ENCODE data around the gene RNF182.

RNF182 gene

GRCh38 chr6:14002176-14002947, 77.6 kb downstream of the RNF182 start:
- no peak overlapping the region for H2AFZ ChIP-seq (ENCODE audit: low read depth)
- no peak overlapping the region for H3K27ac ChIP-seq
- H3K27me3 ChIP-seq (ENCODE audit: insufficient read depth, low read depth), result no peaks in the 10 kb centered on the region
- no peaks in the 10 kb centered on the region for H3K36me3 ChIP-seq (ENCODE audit: insufficient read depth)
- H3K4me2 ChIP-seq, result no peak overlapping the region
- H3K9ac ChIP-seq, result no peak overlapping the region
- H3K4me1 ChIP-seq (ENCODE audit: low read depth, poor library complexity, severe bottlenecking), result no peaks in the 10 kb centered on the region
- H4K20me1 ChIP-seq (ENCODE audit: insufficient read depth), result no peaks in the 10 kb centered on the region
- H3K79me2 ChIP-seq (ENCODE audit: insufficient read depth, low read depth), result no peaks in the 10 kb centered on the region
- no peak for TF ChIP-seq CTCF (conservative IDR thresholded peaks at IDR 0.05; ENCODE audit: low read depth, low read length)
- H3K4me3 ChIP-seq (IDR thresholded peaks at IDR 0.05; ENCODE audit: insufficient read depth, low read depth, low read length), result no peak overlapping the region

DNA sequence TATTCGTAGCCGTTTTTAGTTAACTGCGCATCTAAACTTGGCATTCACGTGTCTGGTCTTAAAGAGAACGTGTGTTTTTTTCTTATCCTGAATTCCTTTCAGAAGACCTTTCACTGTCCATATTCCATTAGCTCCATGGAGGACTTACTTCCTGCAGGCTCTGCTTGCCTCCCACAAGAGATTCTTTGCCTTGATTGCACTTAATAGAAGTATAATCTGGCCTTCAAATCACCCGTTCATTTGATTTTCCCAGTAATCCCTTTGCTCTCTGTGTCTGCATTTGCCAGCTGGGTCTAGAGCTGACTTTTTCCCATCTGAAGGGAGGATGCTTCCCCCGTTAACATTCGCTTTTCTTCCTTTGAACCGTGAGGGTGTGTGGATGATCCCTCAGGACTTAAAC, 79.5 kb downstream of the RNF182 start:
- Histone ChIP-seq H4K20me1 (ENCODE audit: insufficient read depth) (no peaks in the 10 kb centered on the region), H3K27ac (no peak overlapping the region), H3K79me2 (ENCODE audit: insufficient read depth, low read depth) (no peaks in the 10 kb centered on the region), H3K4me3 (IDR thresholded peaks at IDR 0.05; ENCODE audit: insufficient read depth, low read depth, low read length) (no peak overlapping the region), H2AFZ (ENCODE audit: low read depth) (no peak overlapping the region), H3K4me1 (ENCODE audit: low read depth, poor library complexity, severe bottlenecking) (no peaks in the 10 kb centered on the region), H3K27me3 (ENCODE audit: insufficient read depth, low read depth) (no peaks in the 10 kb centered on the region), H3K36me3 (ENCODE audit: insufficient read depth) (no peaks in the 10 kb centered on the region), H3K4me2 (no peak overlapping the region), H3K9ac (no peak overlapping the region)
- no peak for TF ChIP-seq CTCF (conservative IDR thresholded peaks at IDR 0.05; ENCODE audit: low read depth, low read length)

DNA sequence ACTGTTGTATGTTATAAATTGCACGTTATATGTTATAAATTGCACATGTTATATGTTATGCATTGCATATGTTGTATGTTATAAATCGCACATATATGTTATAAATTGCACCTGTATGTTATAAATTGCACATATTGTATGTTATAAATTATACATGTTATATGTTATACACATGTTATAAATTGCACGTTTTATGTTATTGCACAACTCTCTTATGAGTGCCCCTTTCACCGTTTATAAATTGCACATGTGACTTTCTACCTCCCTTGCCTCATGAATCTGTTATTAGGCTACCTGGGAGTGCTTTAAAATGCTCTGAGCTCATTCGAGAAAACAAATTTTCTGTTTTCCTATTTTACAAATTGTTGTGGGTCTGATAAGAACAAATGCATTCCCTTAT, 84.1 kb downstream of the RNF182 start:
- no peaks in the 10 kb centered on the region for H3K27me3 ChIP-seq (ENCODE audit: insufficient read depth, low read depth)
- H4K20me1 ChIP-seq (ENCODE audit: insufficient read depth), result no peaks in the 10 kb centered on the region
- no peak overlapping the region for H3K4me3 ChIP-seq (IDR thresholded peaks at IDR 0.05; ENCODE audit: insufficient read depth, low read depth, low read length)
- no peaks in the 10 kb centered on the region for H3K79me2 ChIP-seq (ENCODE audit: insufficient read depth, low read depth)
- H3K9ac ChIP-seq, result no peak overlapping the region
- H3K4me1 ChIP-seq (ENCODE audit: low read depth, poor library complexity, severe bottlenecking), result no peaks in the 10 kb centered on the region
- no peak for TF ChIP-seq CTCF (conservative IDR thresholded peaks at IDR 0.05; ENCODE audit: low read depth, low read length)
- no peak overlapping the region for H2AFZ ChIP-seq (ENCODE audit: low read depth)
- no peaks in the 10 kb centered on the region for H3K36me3 ChIP-seq (ENCODE audit: insufficient read depth)
- H3K27ac ChIP-seq, result no peak overlapping the region
- no peak overlapping the region for H3K4me2 ChIP-seq

GRCh38 chr6:14009431-14009830, 84.7 kb downstream of the RNF182 start:
- Histone ChIP-seq H3K79me2 (ENCODE audit: insufficient read depth, low read depth) (no peaks in the 10 kb centered on the region), H3K9ac (no peak overlapping the region), H3K27ac (no peak overlapping the region), H3K4me2 (no peak overlapping the region), H3K4me1 (ENCODE audit: low read depth, poor library complexity, severe bottlenecking) (no peaks in the 10 kb centered on the region), H2AFZ (ENCODE audit: low read depth) (no peak overlapping the region), H3K36me3 (ENCODE audit: insufficient read depth) (no peaks in the 10 kb centered on the region), H3K27me3 (ENCODE audit: insufficient read depth, low read depth) (no peaks in the 10 kb centered on the region), H3K4me3 (IDR thresholded peaks at IDR 0.05; ENCODE audit: insufficient read depth, low read depth, low read length) (no peak overlapping the region), H4K20me1 (ENCODE audit: insufficient read depth) (no peaks in the 10 kb centered on the region)
- TF ChIP-seq CTCF (conservative IDR thresholded peaks at IDR 0.05; ENCODE audit: low read depth, low read length), result no peak
